ENCODE data around the gene CERS6. TPM values are rescaled to one million over a fixed set of nuclear protein-coding genes. Genes with fewer than 3 reads are reported as not detected.

The CERS6 gene
- total and polyA plus RNA-seq, 2 of the 8 experiments (the other 6 are each of a cell fraction or from before 2014, with no cell fraction given): 6.8 to 28.2 TPM

GRCh38 chr2:168443818-168444217 is 12.3 kb upstream of the CERS6 start:
- DNase-seq (ENCODE audit: low read depth in 1 of 2, low spot score in 2 of 2) (no peak), FAIRE-seq (peak; percentile 32)
- Histone ChIP-seq H3K14ac (ENCODE audit: insufficient read length) (no peak overlapping the region), H3K27ac (ENCODE audit: low read depth, low read length) (no peak overlapping the region), H3K4me1 (replicated peaks in 1 of 4; ENCODE audit: control insufficient read depth in 3 of 4, insufficient read depth in 4 of 4, low read length in 3 of 4) (no peaks in the 10 kb centered on the region), H4K8ac (ENCODE audit: extremely low read depth, insufficient read depth, low read length) (no peak overlapping the region), H3K56ac (replicated peaks; ENCODE audit: insufficient read length, low read depth, low read length) (no peak overlapping the region), H3K79me2 (ENCODE audit: control insufficient read depth in 1 of 2, insufficient read depth in 2 of 2, low read length in 2 of 2) (no peaks in the 10 kb centered on the region), H3K4ac (replicated peaks; ENCODE audit: insufficient read length, low read depth, low read length) (no peak overlapping the region), H4K91ac (replicated peaks; ENCODE audit: insufficient read length, low read length) (no peak overlapping the region), H4K5ac (ENCODE audit: insufficient read length, low read depth, low read length) (no peak overlapping the region), H3K23ac (ENCODE audit: insufficient read length) (no peak overlapping the region), H2AFZ (ENCODE audit: low read length) (no peak overlapping the region), H2BK15ac (ENCODE audit: low read length) (no peak overlapping the region), H3K9ac (replicated peaks in 1 of 4; ENCODE audit: extremely low read depth in 1 of 4, low read depth in 3 of 4, low read length in 3 of 4) (no peak overlapping the region), H3K9me3 (ENCODE audit: insufficient read depth in 2 of 2, low read depth in 1 of 2, low read length in 1 of 2) (no peaks in the 10 kb centered on the region; a peak in 1 of 4 replicates), H2BK20ac (ENCODE audit: low read length) (no peak overlapping the region), H3K36me3 (ENCODE audit: control insufficient read depth in 2 of 4, insufficient read depth in 4 of 4, low read length in 3 of 4) (no peaks in the 10 kb centered on the region), H3K79me1 (ENCODE audit: low read depth, low read length) (no peaks in the 10 kb centered on the region), H4K20me1 (replicated peaks in 1 of 2; ENCODE audit: control insufficient read depth in 1 of 2, insufficient read depth in 2 of 2, low read length in 2 of 2) (no peaks in the 10 kb centered on the region), H3K4me2 (ENCODE audit: insufficient read depth in 1 of 2, low read depth in 2 of 2, low read length in 2 of 2) (no peak overlapping the region), H2BK120ac (replicated peaks; ENCODE audit: low read depth, low read length) (no peak overlapping the region), H3K27me3 (replicated peaks in 1 of 4; ENCODE audit: control insufficient read depth in 3 of 4, extremely low read depth in 1 of 4, insufficient read depth in 3 of 4, low read length in 3 of 4) (no peaks in the 10 kb centered on the region), H2BK12ac (ENCODE audit: low read depth, low read length) (no peak overlapping the region), H3K23me2 (ENCODE audit: low read depth, low read length) (no peaks in the 10 kb centered on the region), H2BK5ac (ENCODE audit: low read depth, low read length) (no peak overlapping the region), H2AK5ac (ENCODE audit: low read depth, low read length) (no peak overlapping the region), H3K18ac (ENCODE audit: extremely low read depth, low read length) (no peak overlapping the region), H3K4me3 (ENCODE audit: extremely low read depth in 1 of 4, insufficient read depth in 2 of 4, low read depth in 3 of 4, low read length in 4 of 4) (no peak overlapping the region)
- ChIA-PET POLR2A (ENCODE audit: partially characterized antibody) (interaction anchor here (2.1 kb wide), 1 partner anchor 13 kb away, joined by 6 read pairs; no protein-coding TSS in a partner anchor), CTCF (ENCODE audit: partially characterized antibody) (interaction anchor here (0.7 to 2.2 kb wide), 5 partner anchors 9 to 244 kb away, joined by 3 to 6 read pairs (median 4); no protein-coding TSS in a partner anchor)
- peak in 1 of 3 experiments; percentile 39; a peak in 1 of 4 replicates for TF ChIP-seq CTCF (IDR thresholded peaks at IDR 0.05; ENCODE audit: control extremely low read depth in 1 of 3, insufficient read depth in 1 of 3, low read depth in 1 of 3, low read length in 3 of 3)
- TF ChIP-seq HDAC6 (IDR thresholded peaks at IDR 0.05; ENCODE audit: low read depth, low read length): no peak
- TF ChIP-seq MAX (IDR thresholded peaks at IDR 0.05): no peak
- TF ChIP-seq CBX8 (IDR thresholded peaks at IDR 0.05; ENCODE audit: borderline replicate concordance, low read depth, low read length): no peak
- no peak for TF ChIP-seq CHD1 (IDR thresholded peaks at IDR 0.05; ENCODE audit: low read depth, low read length)
- TF ChIP-seq SIN3A (conservative IDR thresholded peaks at IDR 0.05 in 1 of 2, IDR thresholded peaks at IDR 0.05 in 1 of 2; ENCODE audit: low read depth in 1 of 2, low read length in 2 of 2): no peak
- no peak for TF ChIP-seq KDM1A (IDR thresholded peaks at IDR 0.05; ENCODE audit: borderline replicate concordance, low read length)
- no peak for TF ChIP-seq YY1 (IDR thresholded peaks at IDR 0.05; ENCODE audit: low read depth, low read length)
- 0 out of 2 replicates have a peak, but pooled peaks have one; percentile 2 for TF ChIP-seq NRF1 (IDR thresholded peaks at IDR 0.05; ENCODE audit: low read depth, low read length)
- TF ChIP-seq RFX5 (IDR thresholded peaks at IDR 0.05; ENCODE audit: borderline replicate concordance, low read depth, low read length): no peak
- TF ChIP-seq SP4 (IDR thresholded peaks at IDR 0.05; ENCODE audit: low read length): no peak
- TF ChIP-seq RBBP5 (IDR thresholded peaks at IDR 0.05; ENCODE audit: borderline replicate concordance, low read depth, low read length): no peak
